ENCODE data around the gene C4A.

DNA sequence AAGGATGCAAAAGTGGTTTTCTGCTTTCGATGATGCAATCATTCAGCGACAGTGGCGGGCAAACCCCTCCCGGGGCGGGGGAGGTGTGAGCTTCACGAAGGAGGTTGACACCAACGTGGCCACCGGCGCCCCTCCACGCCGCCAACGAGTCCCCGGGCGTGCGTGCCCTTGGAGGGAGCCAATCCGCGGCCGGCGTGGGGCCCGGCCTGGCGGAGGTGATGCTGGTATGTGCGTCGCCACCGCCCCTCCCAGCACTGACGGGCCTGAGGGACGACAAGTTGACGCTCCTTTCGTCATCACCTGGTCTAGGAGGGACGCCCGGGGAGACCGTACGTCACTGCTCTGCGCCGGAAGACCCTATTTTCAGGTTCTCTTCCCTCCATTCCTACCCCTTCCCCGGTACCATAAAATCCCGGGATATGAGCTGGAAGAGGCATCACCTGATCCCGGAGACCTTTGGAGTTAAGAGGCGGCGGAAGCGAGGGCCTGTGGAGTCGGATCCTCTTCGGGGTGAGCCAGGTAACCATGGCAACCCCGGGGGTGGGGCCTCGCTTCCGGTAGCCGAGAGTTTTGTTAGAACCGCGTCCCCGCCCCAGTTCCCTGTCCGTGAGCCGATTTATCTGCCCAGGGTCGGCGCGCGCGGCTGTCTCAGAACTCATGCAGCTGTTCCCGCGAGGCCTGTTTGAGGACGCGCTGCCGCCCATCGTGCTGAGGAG is 9.7 kb upstream of the C4A start, which contains the start of gene DXO:
- TF ChIP-seq SUZ12 (IDR thresholded peaks at IDR 0.05; ENCODE audit: extremely low read depth, insufficient read depth, insufficient read length) (no peak), ZNF274 (IDR thresholded peaks at IDR 0.05; ENCODE audit: low read depth, low read length) (no peak), YY1 (IDR thresholded peaks at IDR 0.05; ENCODE audit: insufficient read depth, insufficient read length) (no peak)
